HEK293 (cell line): ENCODE measurements around the gene ELAC1.

ENCODE experiments used
- CTCF ChIA-PET: fragments of 350-600 bp; formaldehyde crosslinking; extraction: SDS; loops from one replicate; lab custom pipeline; 2021; ENCODE audit warnings: antibody characterized with exemption; lab: Yijun Ruan, JAX
- POLR2A ChIA-PET: fragments of 300-600 bp; formaldehyde crosslinking; extraction: SDS; loops from one replicate; lab custom pipeline; 2020; ENCODE audit warnings: antibody characterized with exemption, inconsistent platforms; lab: Yijun Ruan, JAX
- H3K27ac ChIP-seq: fragments of 200-500 bp; sonication (Bioruptor generic); 2 replicates; pipeline ENCODE4 v1.5.1; 2014; ENCODE audit warnings: low read depth, low read length, control low read depth, inconsistent platforms; ENCODE audit errors: extremely low read depth
- H3K36me3 ChIP-seq, 2 experiments: fragments of 200-500 bp in 1 of 2; sonication (Bioruptor generic) in 1 of 2; 1 replicate in 1 of 2; 2 replicates in 1 of 2; pipeline ENCODE4 v1.5.1; 2014 to 2017; ENCODE audit warnings: inconsistent platforms in 2 of 2, low read length in 2 of 2; ENCODE audit not compliant: control insufficient read depth in 2 of 2, insufficient read depth in 1 of 2
- H3K4me1 ChIP-seq: fragments of 200-500 bp; sonication (Bioruptor generic); 2 replicates; pipeline ENCODE4 v1.5.1; 2014; ENCODE audit warnings: mild to moderate bottlenecking, low read length, inconsistent platforms; ENCODE audit not compliant: control insufficient read depth, insufficient read depth
- H3K4me3 ChIP-seq: 2 replicates; pipeline ENCODE4 v1.5.1; 2011; ENCODE audit warnings: low read depth, mild to moderate bottlenecking, control low read depth, low read length, moderate library complexity
- H3K9me3 ChIP-seq: fragments of 200-500 bp; sonication (Bioruptor generic); 2 replicates; pipeline ENCODE4 v1.5.1; 2014; ENCODE audit warnings: low read depth, low read length, inconsistent platforms; ENCODE audit not compliant: control insufficient read depth, insufficient read depth
- BCL11A ChIP-seq: fragments of 450-650 bp; formaldehyde crosslinking; IDR thresholded peaks from 2 replicates; pipeline ENCODE4 v1.5.1; 2016; ENCODE audit warnings: low read depth, missing biosample characterization, missing genetic modification characterization
- CTCF ChIP-seq: fragments of 450-650 bp; formaldehyde crosslinking; IDR thresholded peaks from 2 replicates; pipeline ENCODE4 v1.5.1; 2016; ENCODE audit warnings: missing biosample characterization, missing genetic modification characterization
- FEZF1 ChIP-seq: fragments of 450-650 bp; formaldehyde crosslinking; IDR thresholded peaks from 2 replicates; pipeline ENCODE4 v1.5.1; 2016; ENCODE audit warnings: missing biosample characterization, missing genetic modification characterization
- GLI4 ChIP-seq: fragments of 450-650 bp; formaldehyde crosslinking; IDR thresholded peaks from 2 replicates; pipeline ENCODE4 v1.5.1; 2016; ENCODE audit warnings: missing biosample characterization, missing genetic modification characterization
- GLIS1 ChIP-seq: fragments of 450-650 bp; formaldehyde crosslinking; IDR thresholded peaks from 2 replicates; pipeline ENCODE4 v1.5.1; 2016; ENCODE audit warnings: missing biosample characterization, missing genetic modification characterization
- PRDM2 ChIP-seq: fragments of 450-650 bp; formaldehyde crosslinking; IDR thresholded peaks from 2 replicates; pipeline ENCODE4 v1.5.1; 2016; ENCODE audit warnings: missing biosample characterization, missing genetic modification characterization, borderline replicate concordance
- SP3 ChIP-seq: fragments of 450-650 bp; formaldehyde crosslinking; IDR thresholded peaks from 2 replicates; pipeline ENCODE4 v1.5.1; 2016; ENCODE audit warnings: missing biosample characterization, missing genetic modification characterization
- ZBTB10 ChIP-seq: fragments of 450-650 bp; formaldehyde crosslinking; IDR thresholded peaks from 2 replicates; pipeline ENCODE4 v1.5.1; 2016; ENCODE audit warnings: missing biosample characterization, missing genetic modification characterization
- ZFP69B ChIP-seq: fragments of 450-650 bp; formaldehyde crosslinking; IDR thresholded peaks from 2 replicates; pipeline ENCODE4 v1.5.1; 2016; ENCODE audit warnings: missing biosample characterization, missing genetic modification characterization
- ZIC2 ChIP-seq: fragments of 450-650 bp; formaldehyde crosslinking; IDR thresholded peaks from 2 replicates; pipeline ENCODE4 v1.5.1; 2016; ENCODE audit warnings: missing biosample characterization, missing genetic modification characterization
- ZNF132 ChIP-seq: fragments of 450-650 bp; formaldehyde crosslinking; IDR thresholded peaks from 2 replicates; pipeline ENCODE4 v1.5.1; 2017; ENCODE audit warnings: missing biosample characterization, missing genetic modification characterization, borderline replicate concordance
- ZNF2 ChIP-seq: fragments of 450-650 bp; formaldehyde crosslinking; IDR thresholded peaks from 2 replicates; pipeline ENCODE4 v1.5.1; 2016; ENCODE audit warnings: missing biosample characterization, missing genetic modification characterization
- ZNF274 ChIP-seq, 2 experiments: fragments of 200-500 bp in 1 of 2; fragments of 450-650 bp in 1 of 2; sonication (Bioruptor generic) in 1 of 2; formaldehyde crosslinking in 1 of 2; IDR thresholded peaks; 2 replicates each; pipeline versions ENCODE4 v1.5.1 to v1.6.1; 2014 to 2016; ENCODE audit warnings: borderline replicate concordance in 1 of 2, inconsistent platforms in 1 of 2, low read length in 1 of 2, missing biosample characterization in 1 of 2, missing genetic modification characterization in 1 of 2
- ZNF292 ChIP-seq: fragments of 450-650 bp; formaldehyde crosslinking; IDR thresholded peaks from 2 replicates; pipeline ENCODE4 v1.5.1; 2016; ENCODE audit warnings: low read depth, missing biosample characterization, missing genetic modification characterization, borderline replicate concordance
- ZNF341 ChIP-seq: fragments of 450-650 bp; formaldehyde crosslinking; IDR thresholded peaks from 2 replicates; pipeline ENCODE4; 2016; ENCODE audit warnings: low read depth, missing biosample characterization, missing genetic modification characterization
- ZNF433 ChIP-seq: fragments of 450-650 bp; formaldehyde crosslinking; IDR thresholded peaks from 2 replicates; pipeline ENCODE4 v1.5.1; 2016; ENCODE audit warnings: missing biosample characterization, missing genetic modification characterization, low read depth
- ZNF510 ChIP-seq: fragments of 450-650 bp; formaldehyde crosslinking; IDR thresholded peaks from 2 replicates; pipeline ENCODE4 v1.5.1; 2018; ENCODE audit warnings: mild to moderate bottlenecking, missing genetic modification characterization, missing biosample characterization; ENCODE audit not compliant: insufficient replicate concordance
- ZNF549 ChIP-seq: fragments of 450-650 bp; IDR thresholded peaks from 2 replicates; pipeline ENCODE4 v1.5.1; 2018; ENCODE audit warnings: missing biosample characterization, missing genetic modification characterization, mild to moderate bottlenecking, inconsistent platforms, moderate library complexity
- ZNF585B ChIP-seq: fragments of 450-650 bp; formaldehyde crosslinking; IDR thresholded peaks from 2 replicates; pipeline ENCODE4 v1.5.1; 2016; ENCODE audit warnings: missing biosample characterization, missing genetic modification characterization
- ZNF677 ChIP-seq: fragments of 450-650 bp; IDR thresholded peaks from 2 replicates; pipeline ENCODE4 v1.5.0; 2018; ENCODE audit warnings: missing biosample characterization, mild to moderate bottlenecking, missing genetic modification characterization, moderate library complexity

The ELAC1 gene

GRCh38 chr18:51025512-51025911, 57.7 kb downstream of the ELAC1 start:
- POLR2A ChIA-PET: no interaction called here
- CTCF ChIA-PET: interaction anchor here (0.6 kb wide), 1 partner anchor 14 kb away, joined by 3 read pairs; no protein-coding TSS in a partner anchor
- Histone ChIP-seq H3K36me3 (peaks cover 0 to 18% of the 10 kb centered on the region in 2 experiments; a peak in 2 of 3 replicates), H3K4me1 (peaks cover 10% of the 10 kb centered on the region), H3K27ac (no peak overlapping the region), H3K9me3 (no peaks in the 10 kb centered on the region), H3K4me3 (no peak overlapping the region)
- TF ChIP-seq ZNF585B (tag by site-specific recombination): no peak
- no peak for TF ChIP-seq GLI4 (tag by site-specific recombination)
- no peak for TF ChIP-seq PRDM2 (tag by site-specific recombination)
- TF ChIP-seq CTCF (tag by site-specific recombination): no peak
- no peak for TF ChIP-seq ZNF677 (tag by site-specific recombination)
- no peak for TF ChIP-seq ZNF132 (tag by site-specific recombination)
- no peak for TF ChIP-seq ZNF2 (tag by site-specific recombination)
- no peak for TF ChIP-seq SP3 (tag by site-specific recombination)
- TF ChIP-seq ZBTB10 (tag by site-specific recombination): no peak
- no peak for TF ChIP-seq BCL11A (tag by site-specific recombination)
- TF ChIP-seq ZNF549 (tag by site-specific recombination): no peak

- Histone ChIP-seq H3K9me3 (no peaks in the 10 kb centered on the region), H3K36me3 (peaks cover 3 to 18% of the 10 kb centered on the region in 2 experiments; a peak in 2 of 3 replicates), H3K4me3 (no peak overlapping the region), H3K27ac (no peak overlapping the region), H3K4me1 (peaks cover 23% of the 10 kb centered on the region)
- ChIA-PET POLR2A (interaction anchor here (0.8 to 4.2 kb wide), 4 partner anchors 14 to 158 kb away, joined by 3 to 60 read pairs (median 16); partner anchors contain the start of gene ELAC1), CTCF (interaction anchor here (0.7 to 2.1 kb wide), 8 partner anchors 8 to 1676 kb away, joined by 3 to 13 read pairs (median 3); partner anchors contain the start of gene ELAC1)
- no peak for TF ChIP-seq ZNF292 (tag by site-specific recombination)
- peak; percentile 90 for TF ChIP-seq ZIC2
- TF ChIP-seq ZNF274 (IDR thresholded peaks at IDR 0.05; ENCODE audit: low read length): no peak
- no peak for TF ChIP-seq ZNF274 (tag by site-specific recombination; IDR thresholded peaks at IDR 0.05; ENCODE audit: borderline replicate concordance)
- no peak for TF ChIP-seq ZFP69B (tag by site-specific recombination)
- TF ChIP-seq FEZF1: no peak
- no peak for TF ChIP-seq ZNF510 (tag by site-specific recombination)
- 0 out of 2 replicates have a peak, but pooled peaks have one; percentile 8 for TF ChIP-seq GLIS1 (tag by site-specific recombination)
- peak; percentile 56 for TF ChIP-seq ZNF341
- TF ChIP-seq ZNF433 (tag by site-specific recombination): no peak
Measured at GRCh38 chr18:51028201-51028805, 60.5 kb downstream of the ELAC1 start.
